ENCODE measurements around the gene USF3.

DNA sequence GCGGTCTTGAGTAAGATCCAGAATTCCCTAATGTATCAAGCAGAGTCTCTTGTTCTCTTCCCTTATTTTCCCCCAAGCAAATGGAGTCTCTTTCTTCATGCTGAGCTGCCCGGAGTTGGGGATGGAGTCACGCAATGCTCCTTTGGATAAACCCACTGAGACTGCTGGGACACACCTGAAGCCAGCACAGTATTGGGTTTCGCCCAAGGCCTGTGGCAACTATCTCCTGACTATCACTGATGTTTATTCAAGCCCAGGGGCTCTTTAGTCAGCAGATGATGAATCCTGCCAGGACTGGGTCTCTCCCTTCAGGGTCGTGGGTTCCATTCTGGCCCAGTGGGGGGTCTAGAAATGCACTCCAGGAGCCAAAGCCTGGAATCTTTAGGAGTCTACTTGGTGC is 11.3 kb downstream of the USF3 start:
- TF ChIP-seq, protein P1, sequence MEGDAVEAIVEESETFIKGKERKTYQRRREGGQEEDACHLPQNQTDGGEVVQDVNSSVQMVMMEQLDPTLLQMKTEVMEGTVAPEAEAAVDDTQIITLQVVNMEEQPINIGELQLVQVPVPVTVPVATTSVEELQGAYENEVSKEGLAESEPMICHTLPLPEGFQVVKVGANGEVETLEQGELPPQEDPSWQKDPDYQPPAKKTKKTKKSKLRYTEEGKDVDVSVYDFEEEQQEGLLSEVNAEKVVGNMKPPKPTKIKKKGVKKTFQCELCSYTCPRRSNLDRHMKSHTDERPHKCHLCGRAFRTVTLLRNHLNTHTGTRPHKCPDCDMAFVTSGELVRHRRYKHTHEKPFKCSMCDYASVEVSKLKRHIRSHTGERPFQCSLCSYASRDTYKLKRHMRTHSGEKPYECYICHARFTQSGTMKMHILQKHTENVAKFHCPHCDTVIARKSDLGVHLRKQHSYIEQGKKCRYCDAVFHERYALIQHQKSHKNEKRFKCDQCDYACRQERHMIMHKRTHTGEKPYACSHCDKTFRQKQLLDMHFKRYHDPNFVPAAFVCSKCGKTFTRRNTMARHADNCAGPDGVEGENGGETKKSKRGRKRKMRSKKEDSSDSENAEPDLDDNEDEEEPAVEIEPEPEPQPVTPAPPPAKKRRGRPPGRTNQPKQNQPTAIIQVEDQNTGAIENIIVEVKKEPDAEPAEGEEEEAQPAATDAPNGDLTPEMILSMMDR (IDR thresholded peaks at IDR 0.05), result no peak
- TF ChIP-seq POLR2A (IDR thresholded peaks at IDR 0.05) (no peak), EP300 (IDR thresholded peaks at IDR 0.05; ENCODE audit: low read depth) (no peak)
